ENCODE results near the gene NEK10.

The NEK10 gene

GRCh38 chr3:27244374-27244773 is 124.8 kb downstream of the NEK10 start:
- H3K4me3 ChIP-seq (ENCODE audit: low read depth, low read length, poor library complexity, severe bottlenecking), result no peak overlapping the region
- H4K20me1 ChIP-seq (ENCODE audit: insufficient read depth, low read length), result no peaks in the 10 kb centered on the region
- no peaks in the 10 kb centered on the region for H3K9me2 ChIP-seq (ENCODE audit: low read depth, low read length)
- H3K36me3 ChIP-seq (ENCODE audit: insufficient read depth, low read length), result no peaks in the 10 kb centered on the region
- no peaks in the 10 kb centered on the region for H3K27me3 ChIP-seq (ENCODE audit: insufficient read depth, low read length)
- H3K9ac ChIP-seq (ENCODE audit: low read length), result no peak overlapping the region
- no peaks in the 10 kb centered on the region for H3K4me1 ChIP-seq (ENCODE audit: insufficient read depth, low read length, severe bottlenecking)
- no peaks in the 10 kb centered on the region for H3K79me2 ChIP-seq (ENCODE audit: insufficient read depth, low read length)
- H3K9me3 ChIP-seq (ENCODE audit: low read length), result no peaks in the 10 kb centered on the region
- no peak overlapping the region for H3K4me2 ChIP-seq (ENCODE audit: low read length)
- no peak overlapping the region for H2AFZ ChIP-seq (ENCODE audit: low read length)
- no peaks in the 10 kb centered on the region for H3F3A ChIP-seq (ENCODE audit: insufficient read depth, low read length)
- no peak for TF ChIP-seq EZH2 (IDR thresholded peaks at IDR 0.05; ENCODE audit: borderline replicate concordance, low read length)
- TF ChIP-seq CTCF (IDR thresholded peaks at IDR 0.05; ENCODE audit: low read length), result no peak; the same call in 1 of the 2 replicates
- H3K27ac ChIP-seq (ENCODE audit: low read depth, low read length, poor library complexity, severe bottlenecking), result no peak overlapping the region

- Histone ChIP-seq H3K4me3 (ENCODE audit: low read depth, low read length, poor library complexity, severe bottlenecking) (no peak overlapping the region), H3K4me2 (ENCODE audit: low read length) (no peak overlapping the region), H3K4me1 (ENCODE audit: insufficient read depth, low read length, severe bottlenecking) (no peaks in the 10 kb centered on the region), H4K20me1 (ENCODE audit: insufficient read depth, low read length) (no peaks in the 10 kb centered on the region), H3K27ac (ENCODE audit: low read depth, low read length, poor library complexity, severe bottlenecking) (no peak overlapping the region), H3K27me3 (ENCODE audit: insufficient read depth, low read length) (no peaks in the 10 kb centered on the region), H3K9me2 (ENCODE audit: low read depth, low read length) (no peaks in the 10 kb centered on the region), H3K9ac (ENCODE audit: low read length) (no peak overlapping the region), H3K79me2 (ENCODE audit: insufficient read depth, low read length) (no peaks in the 10 kb centered on the region), H3K36me3 (ENCODE audit: insufficient read depth, low read length) (no peaks in the 10 kb centered on the region), H3F3A (ENCODE audit: insufficient read depth, low read length) (no peaks in the 10 kb centered on the region), H3K9me3 (ENCODE audit: low read length) (no peaks in the 10 kb centered on the region), H2AFZ (ENCODE audit: low read length) (no peak overlapping the region)
- TF ChIP-seq CTCF (IDR thresholded peaks at IDR 0.05; ENCODE audit: low read length) (no peak), EZH2 (IDR thresholded peaks at IDR 0.05; ENCODE audit: borderline replicate concordance, low read length) (no peak)
These were observed 129.2 kb downstream of the NEK10 start for GRCh38 chr3:27239951-27240350.

GRCh38 chr3:27228805-27229204 is 140.4 kb downstream of the NEK10 start:
- Histone ChIP-seq H2AFZ (ENCODE audit: low read length) (no peak overlapping the region), H3K4me3 (ENCODE audit: low read depth, low read length, poor library complexity, severe bottlenecking) (no peak overlapping the region), H4K20me1 (ENCODE audit: insufficient read depth, low read length) (no peaks in the 10 kb centered on the region), H3K27ac (ENCODE audit: low read depth, low read length, poor library complexity, severe bottlenecking) (no peak overlapping the region), H3K79me2 (ENCODE audit: insufficient read depth, low read length) (no peaks in the 10 kb centered on the region), H3K9ac (ENCODE audit: low read length) (no peak overlapping the region), H3K9me2 (ENCODE audit: low read depth, low read length) (no peaks in the 10 kb centered on the region), H3K36me3 (ENCODE audit: insufficient read depth, low read length) (no peaks in the 10 kb centered on the region), H3K4me2 (ENCODE audit: low read length) (no peak overlapping the region), H3K27me3 (ENCODE audit: insufficient read depth, low read length) (no peaks in the 10 kb centered on the region), H3F3A (ENCODE audit: insufficient read depth, low read length) (no peaks in the 10 kb centered on the region), H3K4me1 (ENCODE audit: insufficient read depth, low read length, severe bottlenecking) (no peaks in the 10 kb centered on the region), H3K9me3 (ENCODE audit: low read length) (no peaks in the 10 kb centered on the region)
- TF ChIP-seq EZH2 (IDR thresholded peaks at IDR 0.05; ENCODE audit: borderline replicate concordance, low read length) (no peak), CTCF (IDR thresholded peaks at IDR 0.05; ENCODE audit: low read length) (peak; percentile 45)
